AG04449 (cell line): ENCODE data around the gene CRYBG1.

ENCODE experiments used
- CTCF ChIA-PET: fragments of 350-600 bp; formaldehyde crosslinking; extraction: SDS; loops from one replicate; lab custom pipeline; 2021; ENCODE audit warnings: antibody characterized with exemption; lab: Yijun Ruan, JAX
- POLR2A ChIA-PET: fragments of 400-600, 350-600 bp; formaldehyde crosslinking; extraction: SDS; loops from one replicate; lab custom pipeline; 2020; ENCODE audit warnings: antibody characterized with exemption, inconsistent platforms; lab: Yijun Ruan, JAX
- DNase-seq: peaks from one replicate; pipeline ENCODE4 v3.0.0-alpha.2; 2010; ENCODE audit warnings: low read depth, low spot score
- H3K4me3 ChIP-seq: 2 replicates; pipeline ENCODE4 v1.5.1; 2011; ENCODE audit warnings: low read depth, mild to moderate bottlenecking, control low read depth, low read length
- TF ChIP-seq, protein P1 (sequence below): IDR thresholded peaks from one replicate; pipeline ENCODE4 v1.5.1; 2011; ENCODE audit warnings: mild to moderate bottlenecking, moderate library complexity, low read length, control low read depth, inconsistent platforms; ENCODE audit not compliant: insufficient read depth; ENCODE audit errors: missing control alignments

The CRYBG1 gene

DNA sequence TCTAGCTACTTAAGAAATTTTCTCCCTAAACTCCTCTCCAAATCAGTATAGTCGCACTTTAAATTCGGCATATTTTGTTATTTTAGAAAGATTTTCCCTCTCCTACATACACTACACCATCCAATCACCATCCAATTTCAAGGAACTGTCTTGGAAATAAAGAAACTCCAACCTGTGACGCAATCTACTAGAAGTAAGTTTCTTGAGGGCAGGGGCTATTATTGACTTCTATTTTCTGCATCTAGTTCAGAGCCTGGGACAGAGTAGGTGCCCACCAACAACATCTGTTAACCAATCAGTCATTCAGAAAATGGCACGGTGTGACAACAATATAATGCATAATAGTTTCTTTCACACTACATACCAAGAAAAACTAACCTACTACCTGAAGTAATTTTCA lies 38.6 kb upstream of the CRYBG1 start:
- TF ChIP-seq, protein P1, sequence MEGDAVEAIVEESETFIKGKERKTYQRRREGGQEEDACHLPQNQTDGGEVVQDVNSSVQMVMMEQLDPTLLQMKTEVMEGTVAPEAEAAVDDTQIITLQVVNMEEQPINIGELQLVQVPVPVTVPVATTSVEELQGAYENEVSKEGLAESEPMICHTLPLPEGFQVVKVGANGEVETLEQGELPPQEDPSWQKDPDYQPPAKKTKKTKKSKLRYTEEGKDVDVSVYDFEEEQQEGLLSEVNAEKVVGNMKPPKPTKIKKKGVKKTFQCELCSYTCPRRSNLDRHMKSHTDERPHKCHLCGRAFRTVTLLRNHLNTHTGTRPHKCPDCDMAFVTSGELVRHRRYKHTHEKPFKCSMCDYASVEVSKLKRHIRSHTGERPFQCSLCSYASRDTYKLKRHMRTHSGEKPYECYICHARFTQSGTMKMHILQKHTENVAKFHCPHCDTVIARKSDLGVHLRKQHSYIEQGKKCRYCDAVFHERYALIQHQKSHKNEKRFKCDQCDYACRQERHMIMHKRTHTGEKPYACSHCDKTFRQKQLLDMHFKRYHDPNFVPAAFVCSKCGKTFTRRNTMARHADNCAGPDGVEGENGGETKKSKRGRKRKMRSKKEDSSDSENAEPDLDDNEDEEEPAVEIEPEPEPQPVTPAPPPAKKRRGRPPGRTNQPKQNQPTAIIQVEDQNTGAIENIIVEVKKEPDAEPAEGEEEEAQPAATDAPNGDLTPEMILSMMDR = no peak
- DNase-seq = no peak
- POLR2A ChIA-PET = no interaction called here

DNA sequence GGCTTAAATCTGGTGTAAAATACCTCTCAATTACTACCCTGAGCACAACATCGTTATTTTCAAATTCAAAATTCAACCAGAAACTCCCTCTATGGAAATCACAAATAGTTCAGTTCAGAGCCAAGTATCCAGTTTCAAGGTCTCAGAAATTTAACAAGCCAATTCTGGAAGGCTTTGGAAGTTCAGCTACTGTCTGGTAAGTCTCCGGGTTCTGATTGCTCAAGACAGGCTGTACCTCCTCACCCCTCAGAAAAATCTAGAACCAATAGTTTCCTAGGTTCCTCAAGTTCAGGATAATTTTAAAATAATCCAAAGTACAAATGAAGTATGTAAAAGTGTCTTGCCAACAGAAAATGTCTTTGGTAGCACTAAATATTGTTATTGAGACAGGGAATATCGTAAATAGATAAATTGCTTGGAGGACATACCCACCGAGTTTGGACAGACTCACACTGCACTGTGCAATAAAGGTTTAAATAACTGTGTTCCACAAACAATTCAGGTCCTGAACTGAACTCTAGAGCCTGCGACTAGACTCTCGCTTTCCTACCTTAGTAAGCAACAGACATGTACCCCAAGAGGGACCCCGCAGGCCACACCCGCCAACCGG lies 35.7 kb upstream of the CRYBG1 start:
- CTCF ChIA-PET = interaction anchor here (1.3 to 2.1 kb wide), 3 partner anchors 10 to 15 kb away, joined by 6 to 10 read pairs (median 9); no protein-coding TSS in a partner anchor
- DNase-seq = no peak
- peak overlapping the region; percentile 97 for H3K4me3 ChIP-seq
- TF ChIP-seq, protein P1 = no peak
- POLR2A ChIA-PET = no interaction called here

More for the DNA sequence above, 38.6 kb upstream of the CRYBG1 start:
- no peak overlapping the region for H3K4me3 ChIP-seq
- CTCF ChIA-PET = no interaction called here

DNA sequence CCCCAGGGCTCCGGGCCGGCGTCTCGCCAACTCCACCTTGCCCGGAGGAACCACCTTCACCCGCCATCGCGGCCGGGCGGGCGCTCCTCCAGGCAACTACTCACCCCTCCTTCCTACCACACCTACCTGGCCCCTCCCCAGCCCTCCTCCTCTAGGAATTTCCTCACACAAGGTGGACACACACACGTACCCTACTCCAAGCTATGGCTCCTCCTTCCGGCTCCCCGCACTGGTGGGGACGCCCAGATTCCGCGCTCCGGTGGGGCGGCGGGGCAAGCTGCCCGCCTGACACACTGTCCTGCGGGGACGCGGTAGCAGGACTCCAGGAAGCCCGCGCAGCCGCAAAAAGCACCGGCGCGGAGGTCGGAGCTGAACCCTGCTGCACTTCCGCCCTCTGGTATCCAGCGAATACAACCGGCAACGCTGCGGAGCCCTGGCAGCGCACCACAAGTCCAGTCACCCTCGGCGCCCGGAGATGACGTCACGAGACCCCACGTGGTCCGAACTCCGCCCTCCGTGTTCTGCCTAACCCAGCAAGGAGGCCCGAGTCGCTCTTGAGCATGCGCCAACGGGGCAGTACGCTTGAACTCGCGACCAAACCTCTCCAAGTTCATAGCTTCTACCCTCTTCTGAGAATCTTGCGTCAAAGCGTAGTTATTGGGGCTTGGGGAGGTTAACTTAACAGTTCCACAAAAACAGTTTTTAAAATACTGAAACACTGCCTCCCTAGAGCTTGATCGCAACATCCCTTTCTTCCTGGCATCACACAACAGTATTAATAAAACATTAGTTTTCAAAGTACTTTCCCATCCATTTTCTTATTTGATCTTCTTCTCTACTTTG lies 35.0 kb upstream of the CRYBG1 start, which contains the start of gene ATG5:
ATG5 (minus strand) TSS at position 425 of the 843 bp plus-strand sequence. CDS start 9,552 bp downstream, outside the sequence.
- DNase-seq = peak; percentile 92
- H3K4me3 ChIP-seq = peak within 1 kb of the TSS; percentile 97
- TF ChIP-seq, protein P1 = no peak
- CTCF ChIA-PET = interaction anchor here (0.8 to 2.1 kb wide), 5 partner anchors 10 to 236 kb away, joined by 4 to 10 read pairs (median 6); no protein-coding TSS in a partner anchor
- POLR2A ChIA-PET = interaction anchor here (0.6 kb wide), 2 partner anchors 823 to 1636 kb away, joined by 3 to 4 read pairs; no protein-coding TSS in a partner anchor

DNA sequence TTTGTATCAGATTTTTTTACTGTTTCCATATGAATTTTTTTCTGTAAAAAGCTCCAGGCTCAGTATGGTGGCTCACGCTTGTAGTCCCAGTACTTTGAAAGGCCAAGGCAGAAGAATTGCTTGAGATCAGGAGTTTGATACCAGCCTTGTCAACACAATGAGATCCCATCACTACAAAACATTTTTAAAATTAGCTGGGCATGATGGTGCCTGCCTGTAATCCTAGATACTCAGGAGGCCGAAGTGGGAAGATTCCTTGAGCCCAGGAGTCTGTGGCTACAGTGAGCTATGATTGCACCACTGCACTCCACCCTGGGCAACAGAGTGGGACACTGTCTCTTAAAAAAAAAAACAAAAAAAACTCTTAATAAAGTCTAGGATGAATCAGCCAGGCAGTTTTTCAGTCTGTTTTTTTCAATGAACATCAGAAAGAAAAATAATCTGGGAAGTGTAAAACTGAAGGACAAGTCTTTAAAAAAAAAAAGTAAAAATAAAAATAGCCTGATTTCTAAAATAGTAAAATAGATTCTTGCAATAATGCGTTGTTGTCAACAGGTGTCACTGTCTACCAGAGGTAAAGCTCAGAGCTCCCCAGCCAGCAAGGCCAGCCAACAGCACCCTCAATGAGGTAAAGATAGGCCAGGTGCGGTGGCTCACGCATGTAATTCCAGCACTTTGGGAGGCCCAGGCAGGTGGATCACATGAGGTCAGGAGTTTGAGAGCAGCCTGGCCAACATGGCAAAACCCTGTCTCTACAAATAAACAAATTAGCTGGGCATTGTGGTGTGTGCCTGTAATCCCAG lies 25.7 kb upstream of the CRYBG1 start:
- CTCF ChIA-PET = interaction anchor here (0.7 to 3.9 kb wide), 33 partner anchors 8 to 1066 kb away, joined by 3 to 18 read pairs (median 4); partner anchors contain the start of genes ATG5 and CRYBG1
- DNase-seq = no peak
- POLR2A ChIA-PET = no interaction called here
- no peak overlapping the region for H3K4me3 ChIP-seq
- TF ChIP-seq, protein P1 = peak; percentile 54

DNA sequence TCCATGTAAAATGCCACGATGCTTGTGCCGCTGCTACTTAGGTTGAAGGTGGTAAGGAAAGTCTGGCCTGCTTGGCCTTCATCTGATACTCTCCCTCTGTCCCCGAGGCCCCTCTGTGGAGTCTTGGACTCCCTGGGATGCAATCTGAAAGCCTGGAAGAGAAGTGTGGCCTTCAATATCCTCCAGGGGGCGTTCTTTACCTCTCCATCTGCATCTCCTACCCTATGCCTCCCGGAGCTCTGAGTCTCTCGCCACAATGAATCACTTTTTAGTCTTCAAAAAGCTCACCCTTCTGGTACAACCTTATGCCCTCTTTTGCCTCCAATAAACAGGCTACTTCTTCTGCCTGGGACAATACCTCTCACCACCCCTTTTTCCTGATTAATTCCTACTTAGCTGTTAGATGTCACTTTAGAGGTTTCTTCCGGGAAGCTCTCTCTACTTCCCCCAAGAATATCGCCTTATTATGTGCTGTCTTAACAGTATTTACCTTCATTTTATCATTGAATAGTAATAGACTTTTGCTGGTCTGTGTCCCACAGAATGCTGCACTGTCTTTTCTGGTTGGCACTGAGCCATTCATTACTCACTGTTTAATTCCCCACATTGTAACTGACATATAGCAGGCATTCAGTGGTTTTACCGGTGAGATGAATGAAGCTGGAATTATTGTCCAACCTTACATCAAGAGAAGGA lies 21.0 kb upstream of the CRYBG1 start:
- peak; percentile 24 for DNase-seq
- H3K4me3 ChIP-seq = no peak overlapping the region
- TF ChIP-seq, protein P1 = peak; percentile 81
- POLR2A ChIA-PET = no interaction called here
- CTCF ChIA-PET = interaction anchor here (0.5 to 4.5 kb wide), 29 partner anchors 9 to 774 kb away, joined by 3 to 50 read pairs (median 4); partner anchors contain the start of genes ATG5 and CRYBG1
